Aorta (tissue), 5 donors: ENCODE data around the gene CELSR1. TPM values are rescaled to one million over a fixed set of nuclear protein-coding genes. Genes with fewer than 3 reads are reported as not detected.

Source experiments
- ATAC-seq: fragments of 200-7000 bp; cut with Tn5 transposase; one replicate; pipeline ENCODE4 v1.9.1; 2022; ENCODE audit warnings: moderate library complexity; ENCODE audit not compliant: low FRiP score
- DNase-seq, 2 donors: peaks; one replicate each; pipeline ENCODE4 v3.0.0-alpha.2; 2020
- H3K27ac ChIP-seq, 2 donors: one replicate each; pipeline ENCODE4 v1.5.1; 2013; ENCODE audit warnings: low read length in 2 of 2, mild to moderate bottlenecking in 2 of 2, moderate library complexity in 2 of 2, control low read depth in 1 of 2, inconsistent platforms in 1 of 2, low read depth in 1 of 2
- H3K27me3 ChIP-seq, 2 donors: one replicate each; pipeline ENCODE4 v1.6.1; 2013; ENCODE audit warnings: control low read depth in 1 of 2, low read length in 1 of 2, mild to moderate bottlenecking in 1 of 2, moderate library complexity in 1 of 2; ENCODE audit not compliant: insufficient read depth in 2 of 2, control insufficient read depth in 1 of 2
- H3K36me3 ChIP-seq, 2 donors: one replicate each; pipeline ENCODE4 v1.6.1; 2013; ENCODE audit warnings: control low read depth in 1 of 2, low read length in 1 of 2, mild to moderate bottlenecking in 1 of 2; ENCODE audit not compliant: insufficient read depth in 2 of 2, control insufficient read depth in 1 of 2
- H3K4me1 ChIP-seq, 2 donors: one replicate each; pipeline ENCODE4 v1.6.1; 2013; ENCODE audit warnings: low read length in 2 of 2, control low read depth in 1 of 2, mild to moderate bottlenecking in 1 of 2, moderate library complexity in 1 of 2; ENCODE audit not compliant: insufficient read depth in 2 of 2, control insufficient read depth in 1 of 2
- H3K4me3 ChIP-seq, 2 donors: one replicate each; pipeline ENCODE4 v1.5.1; 2013; ENCODE audit warnings: low read length in 2 of 2, control low read depth in 1 of 2, mild to moderate bottlenecking in 1 of 2
- H3K9me3 ChIP-seq: one replicate; pipeline ENCODE4 v1.6.1; 2013; ENCODE audit warnings: mild to moderate bottlenecking, low read length; ENCODE audit not compliant: control insufficient read depth
- WGBS, 2 donors: extraction: QIAGEN DNeasy Blood & Tissue Kit; methylation state at CpG; one replicate each; pipeline ENCODE4 v1.1.7; 2013; 5-methylcytosine and 5-hydroxymethylcytosine counted together
- intact Hi-C, 2 donors: fragments of 100-400 bp; cut with DNase I; formaldehyde crosslinking; loops; one replicate each; pipeline versions ENCODE4 v1.14.2 to v1.15.0; 2022
- polyA plus RNA-seq, 2 donors: library from polyadenylated mRNA; stranded (reverse); fragments of 200-250 nt; gene quantifications; one replicate each; pipeline ENCODE4 v1.2.3, GENCODE V29; 2013
- total RNA-seq, 2 donors: library from RNA; stranded (reverse); fragmentation: NEBNext Ultra II Directional; extraction: Animal tissue kit (Norgen Biotek cat#: 25700); gene quantifications; one replicate each; pipeline ENCODE4 v1.2.1, GENCODE V29; 2021
- donor health status: healthy with polysubstance abuse.
- donor health status: Bipolar disorder and iron deficiency.
- donor health status: DM: no; HTN: no; CAD: no.
- donor health status: DM: no; HTN: no; CAD: no.
- donor health status: DM: yes; HTN: yes; CAD: no.

Gene CELSR1
- total and polyA plus RNA-seq, 4 donors: 0.15 to 3.0 (median 1.3) TPM

DNA sequence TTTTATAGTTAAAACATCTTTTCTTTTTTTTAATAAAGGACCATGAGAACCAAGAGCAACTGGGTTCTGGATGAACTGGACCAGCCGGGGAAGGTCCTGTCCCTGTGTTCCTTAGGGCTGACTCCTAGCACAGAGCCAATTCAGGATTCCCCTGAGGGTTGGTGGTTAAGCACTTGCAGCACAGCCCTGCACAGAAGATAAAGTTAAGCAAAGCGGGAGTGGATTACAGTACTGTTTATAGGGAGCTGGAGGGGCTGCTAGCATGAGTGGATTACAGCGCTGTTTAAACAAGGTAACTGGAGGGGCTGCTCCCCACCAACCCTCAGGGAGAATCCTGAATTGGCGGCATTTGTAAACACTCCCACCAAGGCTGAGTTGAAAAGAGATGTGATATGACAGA, 90.6 kb downstream of the CELSR1 start:
- intact Hi-C loops: no loop called here

GRCh38 chr22:46445771-46446420, 91.5 kb downstream of the CELSR1 start:
- Histone ChIP-seq H3K4me1 (no peaks in the 10 kb centered on the region), H3K27ac (no peak overlapping the region), H3K27me3 (no peaks in the 10 kb centered on the region), H3K9me3 (no peaks in the 10 kb centered on the region), H3K4me3 (no peak overlapping the region), H3K36me3 (no peaks in the 10 kb centered on the region)
- WGBS, 2 donors: 95 to 96% methylated on average over 21 of the region's 21 CpGs
- intact Hi-C loops: no loop called here
- DNase-seq: no peak
- no peak for ATAC-seq

More for the DNA sequence above, 90.6 kb downstream of the CELSR1 start:
- Histone ChIP-seq H3K27ac (no peak overlapping the region), H3K27me3 (no peaks in the 10 kb centered on the region), H3K36me3 (no peaks in the 10 kb centered on the region), H3K4me3 (no peak overlapping the region), H3K9me3 (no peaks in the 10 kb centered on the region), H3K4me1 (no peaks in the 10 kb centered on the region)
- ATAC-seq (no peak), DNase-seq (no peak)
- 48% methylated on average over 4 of the region's 4 CpGs for WGBS, 2 donors

DNA sequence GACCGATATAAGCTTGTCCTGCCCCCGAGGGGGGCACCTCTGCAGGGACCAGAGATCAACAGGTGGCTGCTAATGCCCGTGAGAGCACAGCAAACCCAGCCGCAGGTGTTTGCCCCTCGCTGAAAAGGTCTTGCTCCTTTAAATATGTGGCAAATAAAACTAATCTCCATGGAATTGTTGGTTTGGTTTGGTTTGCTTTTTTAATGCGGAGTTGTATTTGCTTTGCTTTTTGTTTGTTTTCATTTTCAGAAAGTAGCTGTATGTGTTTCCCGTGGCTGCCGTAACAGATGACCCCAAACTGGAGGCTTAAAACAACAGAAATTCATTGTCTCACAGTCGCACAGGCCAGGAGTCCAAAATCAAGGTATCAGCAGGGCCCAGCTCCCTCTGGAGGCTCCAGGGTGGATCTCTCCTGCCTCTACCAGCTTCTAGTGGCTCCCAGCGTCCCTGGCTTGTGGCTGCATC, 93.0 kb downstream of the CELSR1 start:
- 92 to 97% methylated on average over 10 of the region's 10 CpGs for WGBS, 2 donors
- Histone ChIP-seq H3K27me3 (no peaks in the 10 kb centered on the region), H3K9me3 (no peaks in the 10 kb centered on the region), H3K36me3 (no peaks in the 10 kb centered on the region), H3K27ac (no peak overlapping the region), H3K4me1 (no peaks in the 10 kb centered on the region), H3K4me3 (no peak overlapping the region)
- DNase-seq (no peak), ATAC-seq (no peak)
- intact Hi-C loops: no loop called here

DNA sequence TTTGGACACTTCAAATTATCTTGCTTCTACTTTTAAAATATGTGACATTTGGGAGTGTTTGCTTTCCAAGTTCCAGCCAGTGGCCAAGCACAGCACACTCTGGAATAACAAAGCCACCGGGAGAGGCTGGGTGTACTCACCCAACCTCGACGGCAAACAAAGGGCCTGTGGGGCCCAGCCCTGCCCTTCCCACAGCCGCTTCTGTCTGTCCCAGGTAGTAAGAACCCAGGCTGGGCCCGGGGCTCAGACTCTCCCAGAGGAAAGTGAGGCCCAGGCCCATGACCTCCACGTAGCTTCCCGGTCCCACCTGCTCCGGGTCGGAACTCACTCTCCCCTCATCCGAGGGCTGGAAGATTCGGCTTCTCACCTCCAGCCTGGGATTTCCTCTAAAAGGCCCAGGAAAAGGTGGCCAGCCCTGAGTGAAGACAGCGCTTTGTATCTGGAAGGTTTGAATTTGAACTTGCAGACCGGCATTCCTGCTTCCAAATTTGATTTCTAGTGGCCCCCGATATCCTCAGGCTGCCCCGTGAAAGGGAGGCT, 93.5 kb downstream of the CELSR1 start:
- 72 to 77% methylated on average over 15 of the region's 15 CpGs for WGBS, 2 donors
- H3K27me3 ChIP-seq: no peaks in the 10 kb centered on the region
- H3K27ac ChIP-seq: no peak overlapping the region
- DNase-seq (no peak), ATAC-seq (no peak)
- no peaks in the 10 kb centered on the region for H3K36me3 ChIP-seq
- H3K4me3 ChIP-seq: no peak overlapping the region
- intact Hi-C loops: no loop called here
- no peaks in the 10 kb centered on the region for H3K4me1 ChIP-seq
- no peaks in the 10 kb centered on the region for H3K9me3 ChIP-seq

- intact Hi-C loops: no loop called here
- no peaks in the 10 kb centered on the region for H3K36me3 ChIP-seq
- no peaks in the 10 kb centered on the region for H3K4me1 ChIP-seq
- H3K27me3 ChIP-seq: no peaks in the 10 kb centered on the region
- DNase-seq (peak in 1 of 2 donors; percentile 69), ATAC-seq (no peak)
- WGBS, 2 donors: 94 to 95% methylated on average over 14 of the region's 14 CpGs
- H3K9me3 ChIP-seq: no peaks in the 10 kb centered on the region
- no peak overlapping the region for H3K27ac ChIP-seq
- no peak overlapping the region for H3K4me3 ChIP-seq
Observed at GRCh38 chr22:46442217-46442853, 95.1 kb downstream of the CELSR1 start.

DNA sequence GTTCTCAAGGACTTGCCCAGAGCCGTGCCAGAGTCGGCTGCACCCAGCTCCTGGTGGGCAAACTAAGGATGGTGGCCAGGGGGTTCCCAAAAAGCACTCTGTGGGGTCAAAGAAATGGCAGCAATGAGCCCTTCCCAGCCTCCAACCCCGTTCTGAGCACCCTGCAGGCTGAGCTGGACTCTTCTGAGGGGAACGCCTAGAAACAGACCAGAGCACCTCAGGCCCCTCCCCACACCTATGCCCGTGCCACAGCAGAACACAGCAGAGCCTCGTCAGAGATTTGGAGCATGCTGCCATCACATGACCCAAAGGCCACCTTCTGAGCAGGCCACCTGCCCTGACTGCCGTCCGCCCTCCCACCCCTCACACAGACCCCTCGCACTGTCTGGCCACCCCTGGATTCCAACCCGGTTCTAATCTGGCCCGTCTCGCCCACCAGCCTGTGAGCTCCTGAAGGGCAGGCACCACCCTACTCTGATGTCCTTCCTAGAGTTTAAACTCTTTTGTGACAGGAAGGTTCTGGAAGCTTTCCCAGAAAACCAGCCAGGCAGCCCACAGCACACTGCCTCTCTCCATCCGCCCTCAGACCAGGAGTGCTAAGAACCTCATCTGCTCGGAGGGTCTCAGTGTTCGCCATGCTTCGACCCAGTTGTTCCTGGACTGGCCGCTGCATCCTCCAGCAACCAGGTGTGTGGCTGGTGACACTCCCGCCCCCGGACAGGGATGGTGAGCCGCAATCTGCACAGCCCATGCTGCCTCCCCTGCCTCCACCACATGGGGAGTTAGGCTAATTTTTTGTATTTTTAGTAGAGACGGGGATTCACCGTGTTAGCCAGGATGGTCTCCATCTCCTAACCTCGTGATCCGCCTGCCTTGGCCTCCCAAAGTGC, 97.6 kb downstream of the CELSR1 start:
- H3K4me3 ChIP-seq: no peak overlapping the region
- DNase-seq (no peak), ATAC-seq (no peak)
- WGBS, 2 donors: 80 to 82% methylated on average over 24 of the region's 24 CpGs
- no peak overlapping the region for H3K27ac ChIP-seq
- H3K4me1 ChIP-seq: no peaks in the 10 kb centered on the region
- no peaks in the 10 kb centered on the region for H3K9me3 ChIP-seq
- no peaks in the 10 kb centered on the region for H3K36me3 ChIP-seq
- intact Hi-C loops: no loop called here
- no peaks in the 10 kb centered on the region for H3K27me3 ChIP-seq

DNA sequence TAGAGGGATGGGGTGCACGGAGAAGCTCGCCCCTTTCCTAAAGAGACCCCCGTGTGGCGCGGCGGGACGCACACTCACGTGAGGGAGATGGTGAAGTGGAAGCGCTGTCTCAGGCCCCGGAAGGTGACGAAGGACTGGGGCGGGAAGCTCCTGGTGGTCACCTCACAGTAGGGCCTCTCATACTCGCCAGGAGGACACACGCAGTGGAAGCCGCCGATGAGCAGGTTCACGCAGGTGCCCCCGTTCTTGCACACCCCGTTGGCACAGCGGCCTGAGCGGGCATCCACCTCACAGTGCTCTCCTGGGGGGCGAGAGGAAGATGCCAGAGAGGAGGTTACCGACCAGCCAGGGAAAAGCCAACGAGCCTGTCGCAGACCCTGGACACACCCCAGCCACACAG, 98.3 kb downstream of the CELSR1 start:
- no peak for ATAC-seq
- no peaks in the 10 kb centered on the region for H3K9me3 ChIP-seq
- WGBS, 2 donors: 94% methylated on average over 25 of the region's 25 CpGs
- peak in 1 of 2 donors; percentile 72 for DNase-seq
- intact Hi-C loops: no loop called here
- no peaks in the 10 kb centered on the region for H3K4me1 ChIP-seq
- H3K4me3 ChIP-seq: no peak overlapping the region
- H3K27me3 ChIP-seq: no peaks in the 10 kb centered on the region
- H3K36me3 ChIP-seq: no peaks in the 10 kb centered on the region
- H3K27ac ChIP-seq: no peak overlapping the region

GRCh38 chr22:46437671-46438440, 99.6 kb downstream of the CELSR1 start:
- Histone ChIP-seq H3K36me3 (no peaks in the 10 kb centered on the region), H3K27ac (no peak overlapping the region), H3K9me3 (no peaks in the 10 kb centered on the region), H3K4me3 (no peak overlapping the region), H3K27me3 (no peaks in the 10 kb centered on the region), H3K4me1 (no peaks in the 10 kb centered on the region)
- ATAC-seq (no peak), DNase-seq (no peak)
- WGBS, 2 donors: 87 to 90% methylated on average over 21 of the region's 21 CpGs
- intact Hi-C loops: no loop called here
